ENCODE measurements around the gene HP. TPM values are rescaled to one million over a fixed set of nuclear protein-coding genes. Genes with fewer than 3 reads are reported as not detected.
A peak's percentile ranks its signal among the peaks of the same experiment; 100 is the strongest.

Gene HP
- total and polyA plus RNA-seq, 2 of the 13 experiments (the other 11 are each of a cell fraction or from before 2014, with no cell fraction given): 387 to 524 TPM

- TF ChIP-seq ZNF496 (CRISPR knock-in tag; IDR thresholded peaks at IDR 0.05; ENCODE audit: insufficient replicate concordance) (no peak), JUNB (CRISPR knock-in tag; IDR thresholded peaks at IDR 0.05; ENCODE audit: borderline replicate concordance) (no peak), FOXK2 (IDR thresholded peaks at IDR 0.05) (no peak), DRAP1 (CRISPR knock-in tag; IDR thresholded peaks at IDR 0.05) (0 out of 2 replicates have a peak, but pooled peaks have one; percentile 29), FLYWCH1 (CRISPR knock-in tag; IDR thresholded peaks at IDR 0.05) (no peak), TIGD3 (CRISPR knock-in tag; IDR thresholded peaks at IDR 0.05; ENCODE audit: borderline replicate concordance) (no peak), ZNF468 (CRISPR knock-in tag; IDR thresholded peaks at IDR 0.05) (0 out of 2 replicates have a peak, but pooled peaks have one; percentile 30), NCOA5 (CRISPR knock-in tag; IDR thresholded peaks at IDR 0.05) (no peak), ZNF143 (CRISPR knock-in tag; IDR thresholded peaks at IDR 0.05) (no peak), ZGPAT (CRISPR knock-in tag; IDR thresholded peaks at IDR 0.05) (0 out of 2 replicates have a peak, but pooled peaks have one; percentile 39), NR2F1 (CRISPR knock-in tag; IDR thresholded peaks at IDR 0.05) (no peak), BHLHE40 (IDR thresholded peaks at IDR 0.05; ENCODE audit: low read length) (peak; percentile 43; the same call in 1 of the 2 replicates), EED (CRISPR knock-in tag; IDR thresholded peaks at IDR 0.05) (peak; percentile 70), TOE1 (CRISPR knock-in tag; IDR thresholded peaks at IDR 0.05) (no peak), MEIS1 (CRISPR knock-in tag; IDR thresholded peaks at IDR 0.05; ENCODE audit: borderline replicate concordance) (peak; percentile 86; the same call in 1 of the 2 replicates), FUBP1 (CRISPR knock-in tag; IDR thresholded peaks at IDR 0.05; ENCODE audit: borderline replicate concordance) (0 out of 2 replicates have a peak, but pooled peaks have one; percentile 71), ELF3 (CRISPR knock-in tag; IDR thresholded peaks at IDR 0.05) (no peak), PHF5A (CRISPR knock-in tag; IDR thresholded peaks at IDR 0.05; ENCODE audit: low read depth, unreplicated experiment) (no peak), NFKBIZ (CRISPR knock-in tag; IDR thresholded peaks at IDR 0.05) (no peak), RFX5 (IDR thresholded peaks at IDR 0.05; ENCODE audit: low read depth, low read length) (no peak), HDAC6 (IDR thresholded peaks at IDR 0.05; ENCODE audit: low read depth, low read length) (no peak), ZSCAN21 (CRISPR knock-in tag; IDR thresholded peaks at IDR 0.05; ENCODE audit: borderline replicate concordance) (no peak), TBL1XR1 (IDR thresholded peaks at IDR 0.05; ENCODE audit: borderline replicate concordance, low read length, partially characterized antibody) (no peak), ERF (CRISPR knock-in tag; IDR thresholded peaks at IDR 0.05) (peak; percentile 51; the same call in 1 of the 2 replicates), ZFP36 (IDR thresholded peaks at IDR 0.05; ENCODE audit: borderline replicate concordance, low read depth, low read length, partially characterized antibody) (no peak), ZNF660 (CRISPR knock-in tag; IDR thresholded peaks at IDR 0.05; ENCODE audit: borderline replicate concordance, low read depth) (no peak), MAX (IDR thresholded peaks at IDR 0.05) (peak; percentile 37; the same call in 1 of the 2 replicates)
Measured at GRCh38 chr16:72099377-72099818, 45.1 kb downstream of the HP start (continued).

Measured in HepG2 (cell line).